HPDE6-E6E7 (cell line): Measurements from ENCODE around the gene POTEF.
"Not testable (repeated sequence)": the region's sequence is repeated elsewhere in the genome, so short reads cannot be mapped to it uniquely, and the experiment has no call there.

Experiments used
- DNase-seq: peaks from one replicate; pipeline ENCODE4 v3.0.0; 2011; ENCODE audit warnings: missing footprints; ENCODE audit errors: extremely low spot score

Gene POTEF

DNA sequence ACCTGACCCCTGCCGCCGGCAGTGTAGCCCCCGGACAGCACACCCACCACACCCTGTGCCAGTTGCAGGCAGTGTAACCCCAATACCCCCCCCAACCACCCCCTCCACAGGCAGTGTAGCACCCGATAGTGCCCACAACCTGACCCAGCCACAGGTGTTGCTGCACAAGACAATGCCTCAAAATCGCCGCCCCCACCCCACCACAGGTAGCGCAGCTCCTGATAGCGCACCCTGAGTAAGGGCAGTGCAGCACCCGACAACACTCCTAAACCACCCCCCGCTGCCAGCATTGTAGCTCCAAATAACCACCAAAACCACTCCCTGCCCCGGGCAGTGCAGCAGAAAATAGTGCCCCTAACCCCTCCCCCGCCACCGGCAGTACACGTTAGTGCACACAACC, 558 bp downstream of the POTEF start:
- not testable (repeated sequence) for DNase-seq

DNA sequence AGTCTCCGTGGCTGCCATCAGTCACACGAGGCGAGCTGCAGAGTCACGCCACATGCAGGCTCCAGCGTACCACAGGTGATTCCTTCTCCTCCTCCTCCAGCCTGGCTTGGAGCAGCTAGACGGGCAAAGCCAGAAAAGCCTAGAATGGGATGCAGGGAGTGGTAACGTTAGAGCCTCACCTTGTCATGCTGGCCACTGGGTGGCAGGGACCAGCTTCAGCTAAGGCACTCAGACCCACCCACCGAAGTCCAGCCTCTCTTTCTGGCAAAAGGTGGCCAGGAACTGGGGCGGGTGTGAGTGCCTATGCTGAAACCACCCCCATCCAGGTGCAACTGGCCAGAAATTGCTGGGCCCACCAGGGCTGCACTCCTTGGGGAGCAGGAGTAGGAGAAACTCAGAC, 1.3 kb downstream of the POTEF start:
- not testable (repeated sequence) for DNase-seq

DNA sequence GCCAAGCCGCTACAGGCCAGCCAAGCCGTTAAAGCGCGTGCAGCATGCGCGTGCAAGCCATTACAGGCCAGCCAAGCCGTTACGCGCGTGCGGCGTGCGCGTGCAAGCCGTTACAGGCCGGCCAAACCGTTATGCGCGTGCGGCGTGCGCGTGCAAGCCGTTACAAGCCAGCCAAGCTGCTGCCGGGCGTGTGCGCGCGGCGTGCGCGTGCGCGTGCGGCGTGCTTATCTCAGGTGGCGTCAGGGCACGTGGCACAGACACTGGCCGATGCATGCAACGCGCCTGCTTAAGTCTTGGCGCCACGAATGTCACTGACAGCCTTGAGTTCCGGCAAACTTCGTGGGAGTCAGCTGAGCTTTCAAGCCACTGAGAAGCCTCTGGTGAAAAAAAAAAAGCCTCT, 8.1 kb downstream of the POTEF start:
- DNase-seq = not testable (repeated sequence)

DNA sequence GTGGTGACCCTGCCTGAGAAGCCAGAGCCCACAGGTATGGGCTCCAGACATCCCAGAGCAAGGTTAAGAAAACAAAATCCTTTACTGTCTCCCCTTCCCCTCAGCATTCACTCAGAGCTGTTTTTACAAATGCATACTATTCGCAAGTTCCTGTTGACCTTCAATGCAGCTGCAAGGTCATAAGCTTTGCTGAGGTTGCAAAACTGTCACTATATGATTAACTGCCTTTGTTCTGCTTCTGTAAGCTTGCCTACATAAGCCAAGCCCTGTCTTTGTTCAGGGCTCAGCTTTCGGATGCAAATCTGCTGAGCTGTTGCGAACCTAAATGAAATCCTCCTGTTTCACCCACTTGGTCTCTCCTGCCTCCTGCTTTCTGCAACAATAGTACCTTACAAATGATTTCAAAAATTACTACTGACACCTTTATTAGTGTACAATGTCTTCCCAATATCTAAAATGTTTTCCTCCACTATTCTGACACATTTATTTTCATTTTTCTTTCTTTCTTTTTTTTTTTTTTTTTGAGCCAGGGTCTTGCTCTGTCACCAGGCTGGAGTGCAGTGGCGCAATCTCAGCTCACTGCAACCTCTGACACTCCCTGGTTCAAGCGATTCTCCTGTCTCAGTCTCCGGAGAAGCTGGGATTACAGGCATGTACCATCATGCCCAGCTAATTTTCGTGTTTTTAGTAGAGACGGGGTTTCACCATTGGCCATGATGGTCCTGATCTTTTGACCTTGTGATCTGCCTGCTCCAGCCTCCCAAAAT, 26.2 kb downstream of the POTEF start:
- not testable (repeated sequence) for DNase-seq

DNA sequence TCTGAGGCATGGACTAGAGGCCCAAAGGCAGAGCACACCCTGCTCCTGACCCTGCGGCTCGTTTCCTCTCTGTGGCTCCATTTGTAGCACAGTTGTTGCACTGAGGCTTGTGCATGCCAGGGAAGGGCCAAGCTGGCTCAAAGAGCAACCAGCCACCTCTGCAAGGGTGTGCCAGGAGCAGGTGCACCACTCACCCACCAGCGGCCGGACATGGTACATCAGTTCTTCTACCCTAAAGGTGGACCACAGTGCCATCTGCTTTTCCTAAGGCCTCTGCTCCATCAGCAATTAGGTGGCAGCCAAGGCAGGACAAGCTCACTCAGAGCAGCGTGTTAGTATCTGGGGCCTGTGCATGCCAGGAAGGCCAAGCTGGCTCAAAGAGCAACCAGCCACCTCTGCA, 66.4 kb downstream of the POTEF start:
- DNase-seq = not testable (repeated sequence)

DNA sequence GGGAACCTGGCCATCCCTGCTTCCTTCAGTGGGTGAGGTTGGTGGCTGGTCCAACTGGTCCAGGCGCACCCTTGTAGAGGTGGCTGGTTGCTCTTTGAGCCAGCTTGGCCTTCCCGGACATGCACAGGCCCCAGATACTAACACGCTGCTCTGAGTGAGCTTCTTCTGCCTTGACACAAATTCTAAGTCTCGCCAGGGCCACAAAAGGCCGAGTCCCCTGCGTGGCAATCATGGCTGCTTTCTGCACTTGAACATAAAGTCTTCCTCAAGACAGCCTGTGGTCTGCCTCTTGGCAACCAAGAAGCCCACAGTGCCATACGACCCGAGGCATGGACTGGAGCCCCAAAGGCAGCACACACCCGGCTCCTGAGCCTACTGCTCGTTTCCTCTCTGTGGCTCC, 69.0 kb downstream of the POTEF start:
- DNase-seq = not testable (repeated sequence)

DNA sequence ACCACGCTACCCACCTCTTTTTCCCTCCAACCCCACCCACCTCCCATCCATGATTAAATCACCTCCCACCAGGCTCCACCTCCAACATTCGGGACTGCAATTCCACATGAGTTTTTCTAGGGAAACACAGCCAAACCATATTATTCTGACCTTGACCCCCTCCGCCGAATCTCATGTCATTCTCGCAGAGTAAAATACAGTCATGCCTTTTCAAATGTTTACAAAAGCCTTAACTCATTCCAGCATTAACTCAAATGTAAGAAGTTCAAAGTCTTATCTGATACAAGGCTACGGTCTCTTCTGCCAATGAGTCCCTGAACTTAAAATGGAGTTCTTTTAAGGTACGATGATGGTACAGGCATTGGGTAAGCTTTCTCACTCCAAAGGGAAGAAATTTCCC, 72.7 kb downstream of the POTEF start:
- not testable (repeated sequence) for DNase-seq

DNA sequence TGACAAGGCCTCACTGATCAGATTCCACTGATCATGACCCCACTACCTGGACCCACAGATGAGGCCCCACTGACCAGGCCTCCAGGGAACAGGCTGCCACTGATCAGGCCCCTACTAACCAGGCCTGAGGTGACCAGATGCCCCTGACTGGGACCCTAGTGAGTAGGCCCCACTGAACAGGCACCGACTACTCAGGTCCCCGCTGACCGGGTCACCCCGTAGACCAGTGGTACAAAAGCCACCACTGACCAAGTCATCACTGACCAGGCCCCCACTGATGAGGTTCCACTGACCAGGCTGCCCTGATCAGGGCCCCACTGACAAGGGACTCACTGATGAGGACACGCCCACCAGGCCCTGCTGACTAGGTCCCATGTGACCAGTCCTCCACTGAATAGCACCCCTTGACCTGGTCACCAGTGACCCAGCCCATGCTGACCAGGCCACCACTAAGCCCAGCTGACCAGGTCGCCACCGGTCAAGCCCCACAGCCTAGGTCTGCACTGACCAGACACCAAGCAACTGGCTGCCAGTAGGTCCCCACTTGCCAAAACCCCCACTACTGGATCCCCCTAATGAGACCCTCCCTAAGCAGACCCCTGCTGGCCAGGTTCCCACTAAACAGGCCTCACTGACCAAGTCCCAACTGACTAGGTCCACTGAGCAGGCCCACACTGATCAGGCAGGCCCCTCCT, 75.7 kb downstream of the POTEF start:
- DNase-seq = not testable (repeated sequence)

DNA sequence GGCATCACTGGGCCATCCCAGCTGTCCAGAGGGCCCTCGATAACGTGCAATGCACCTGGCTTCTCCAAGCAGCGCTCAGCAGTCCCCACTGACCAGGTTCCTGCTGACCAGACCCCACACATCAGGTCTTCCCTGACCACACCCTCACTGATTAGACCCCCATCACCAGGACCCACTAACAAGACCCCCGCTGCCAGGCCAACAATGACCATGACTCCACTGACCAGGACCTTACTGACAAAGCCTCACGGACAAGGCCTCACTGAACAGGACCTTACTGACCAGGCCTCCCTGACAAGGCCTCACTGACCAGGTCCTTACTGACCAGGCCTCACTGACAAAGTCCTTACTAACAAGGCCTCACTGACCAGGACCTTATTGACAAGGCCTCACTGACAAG, 76.6 kb downstream of the POTEF start:
- not testable (repeated sequence) for DNase-seq

DNA sequence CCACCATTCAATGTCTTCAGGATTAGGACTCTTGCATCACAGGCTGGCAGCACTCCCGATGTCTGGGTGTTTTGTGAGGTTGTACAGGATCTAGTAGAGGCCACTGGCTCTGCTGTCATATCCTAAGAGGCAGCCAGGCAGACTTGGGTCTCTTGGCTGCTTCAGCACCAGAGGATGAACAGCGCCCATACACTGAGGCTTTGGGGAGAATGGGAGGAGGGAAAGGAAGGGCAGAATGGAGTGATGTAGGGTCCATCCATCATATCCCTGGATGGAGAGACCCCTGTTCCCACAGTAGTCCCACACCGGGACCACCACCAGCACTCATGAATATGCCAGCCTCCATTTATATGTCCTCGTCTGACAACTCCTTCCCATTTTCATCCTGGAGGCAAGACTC, 80.6 kb downstream of the POTEF start:
- DNase-seq = not testable (repeated sequence)

DNA sequence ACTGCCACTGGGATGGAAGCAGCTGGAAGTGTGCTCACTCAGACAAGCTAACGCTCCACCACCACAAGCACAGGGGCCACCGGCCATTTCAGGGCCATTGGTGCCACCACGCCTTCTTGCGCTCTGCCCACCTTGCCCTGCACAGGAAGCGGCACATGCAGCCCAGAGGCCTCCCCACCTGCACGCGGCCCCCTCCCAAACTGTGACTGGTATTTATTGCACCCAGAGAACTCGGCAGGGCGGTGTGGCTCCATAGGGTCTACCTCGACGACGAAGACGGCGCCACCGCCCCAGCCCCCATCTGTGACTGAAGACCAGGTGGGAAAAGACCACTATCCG, 90.8 kb downstream of the POTEF start:
- not testable (repeated sequence) for DNase-seq

DNA sequence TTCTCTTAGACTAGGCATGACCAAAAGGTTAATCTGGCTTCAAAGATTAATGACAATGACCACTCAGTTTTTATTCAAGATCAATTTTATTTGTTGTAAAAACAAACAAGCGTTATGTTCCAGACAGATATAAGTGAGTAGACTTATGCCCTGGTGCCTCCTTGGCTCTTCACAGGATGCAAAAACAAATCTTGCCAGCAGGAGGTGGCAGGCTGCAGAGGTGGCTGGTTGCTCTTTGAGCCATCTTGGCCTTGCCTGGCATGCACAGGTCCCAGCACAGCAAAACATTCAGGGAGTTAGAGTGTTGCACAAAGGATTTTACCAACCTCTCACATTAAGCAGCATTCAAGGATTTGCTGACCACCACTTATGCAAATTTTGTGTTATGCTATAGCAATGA, 103.1 kb downstream of the POTEF start:
- DNase-seq = not testable (repeated sequence)
